Measurements from ENCODE around the gene ARVCF.

ARVCF gene

GRCh38 chr22:20014526-20015186 is 2.0 kb downstream of the ARVCF start:
- DNase-seq = peak; percentile 45

- peak; percentile 90 for DNase-seq
Observed at GRCh38 chr22:20013382-20013871, 3.2 kb downstream of the ARVCF start.

- peak; percentile 46 for DNase-seq
Observed at GRCh38 chr22:20012741-20013331, 3.8 kb downstream of the ARVCF start.

- peak; percentile 34 for DNase-seq
Observed at GRCh38 chr22:20011993-20012740, 4.5 kb downstream of the ARVCF start.

GRCh38 chr22:20011123-20011992 is 5.3 kb downstream of the ARVCF start:
- peak; percentile 8 for DNase-seq

- peak; percentile 48 for DNase-seq
Observed at GRCh38 chr22:20010307-20011122, 6.1 kb downstream of the ARVCF start.

- DNase-seq = peak; percentile 39
Observed at GRCh38 chr22:20009582-20010306, 6.9 kb downstream of the ARVCF start.

- peak; percentile 46 for DNase-seq
Observed at GRCh38 chr22:20009018-20009491, 7.6 kb downstream of the ARVCF start.

GRCh38 chr22:20008221-20008995 is 8.2 kb downstream of the ARVCF start:
- peak; percentile 32 for DNase-seq

GRCh38 chr22:20004464-20004863 is 12.2 kb downstream of the ARVCF start:
- no peak for DNase-seq

GRCh38 chr22:20003304-20003703 is 13.3 kb downstream of the ARVCF start:
- no peak for DNase-seq

GRCh38 chr22:20002636-20003035 is 14.0 kb downstream of the ARVCF start:
- DNase-seq = no peak

GRCh38 chr22:20002128-20002527 is 14.5 kb downstream of the ARVCF start:
- DNase-seq = no peak

GRCh38 chr22:20001082-20001638 is 15.5 kb downstream of the ARVCF start:
- no peak for DNase-seq

GRCh38 chr22:20000246-20001081 is 16.2 kb downstream of the ARVCF start:
- no peak for DNase-seq

GRCh38 chr22:19998991-19999820 is 17.4 kb downstream of the ARVCF start:
- no peak for DNase-seq

GRCh38 chr22:19998232-19998951 is 18.2 kb downstream of the ARVCF start:
- DNase-seq = no peak
